ENCODE measurements around the gene C1orf116.

DNA sequence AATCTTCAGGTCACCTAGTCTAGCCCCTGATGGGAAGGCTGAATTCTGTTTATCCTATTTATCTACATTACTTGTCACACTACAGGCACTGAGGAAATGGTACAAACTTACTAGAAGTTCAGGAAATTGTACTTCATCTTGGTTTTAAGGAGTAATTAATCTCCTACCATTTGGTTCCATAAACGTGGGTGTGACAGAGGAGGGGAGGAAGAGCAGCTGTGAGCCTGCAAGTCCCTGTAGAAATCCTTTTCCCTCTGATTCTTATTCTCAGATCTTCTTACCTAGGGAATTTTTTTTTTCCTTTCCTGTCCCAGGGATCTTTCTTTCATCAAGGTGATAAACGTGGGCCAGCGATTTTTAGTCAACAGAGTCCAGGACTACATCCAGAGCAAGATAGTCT is 34.6 kb upstream of the C1orf116 start:
- TF ChIP-seq, protein P1, sequence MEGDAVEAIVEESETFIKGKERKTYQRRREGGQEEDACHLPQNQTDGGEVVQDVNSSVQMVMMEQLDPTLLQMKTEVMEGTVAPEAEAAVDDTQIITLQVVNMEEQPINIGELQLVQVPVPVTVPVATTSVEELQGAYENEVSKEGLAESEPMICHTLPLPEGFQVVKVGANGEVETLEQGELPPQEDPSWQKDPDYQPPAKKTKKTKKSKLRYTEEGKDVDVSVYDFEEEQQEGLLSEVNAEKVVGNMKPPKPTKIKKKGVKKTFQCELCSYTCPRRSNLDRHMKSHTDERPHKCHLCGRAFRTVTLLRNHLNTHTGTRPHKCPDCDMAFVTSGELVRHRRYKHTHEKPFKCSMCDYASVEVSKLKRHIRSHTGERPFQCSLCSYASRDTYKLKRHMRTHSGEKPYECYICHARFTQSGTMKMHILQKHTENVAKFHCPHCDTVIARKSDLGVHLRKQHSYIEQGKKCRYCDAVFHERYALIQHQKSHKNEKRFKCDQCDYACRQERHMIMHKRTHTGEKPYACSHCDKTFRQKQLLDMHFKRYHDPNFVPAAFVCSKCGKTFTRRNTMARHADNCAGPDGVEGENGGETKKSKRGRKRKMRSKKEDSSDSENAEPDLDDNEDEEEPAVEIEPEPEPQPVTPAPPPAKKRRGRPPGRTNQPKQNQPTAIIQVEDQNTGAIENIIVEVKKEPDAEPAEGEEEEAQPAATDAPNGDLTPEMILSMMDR (IDR thresholded peaks at IDR 0.05) = no peak
- no peak for TF ChIP-seq POLR2A (IDR thresholded peaks at IDR 0.05)
- no peak for TF ChIP-seq POLR2AphosphoS5 (IDR thresholded peaks at IDR 0.05)

Data from prostate gland (tissue), 2 donors.